Measurements from ENCODE around the gene TMEM132C.

Gene TMEM132C

GRCh38 chr12:128339631-128340030 is 72.7 kb downstream of the TMEM132C start:
- DNase-seq: no peak

GRCh38 chr12:128353301-128353700 is 86.3 kb downstream of the TMEM132C start:
- DNase-seq: no peak

- no peak for DNase-seq
Observed at GRCh38 chr12:128356547-128356946, 89.6 kb downstream of the TMEM132C start.

GRCh38 chr12:128361400-128361995 is 94.5 kb downstream of the TMEM132C start:
- no peak for DNase-seq

GRCh38 chr12:128365032-128365431 is 98.1 kb downstream of the TMEM132C start:
- no peak for DNase-seq

GRCh38 chr12:128365651-128366231 is 98.8 kb downstream of the TMEM132C start:
- DNase-seq: no peak

GRCh38 chr12:128367961-128368360 is 101.0 kb downstream of the TMEM132C start:
- no peak for DNase-seq

- DNase-seq: no peak
Observed at GRCh38 chr12:128381541-128381940, 114.6 kb downstream of the TMEM132C start.

GRCh38 chr12:128381946-128382345 is 115.0 kb downstream of the TMEM132C start:
- no peak for DNase-seq

- no peak for DNase-seq
Observed at GRCh38 chr12:128382946-128383345, 116.0 kb downstream of the TMEM132C start.

GRCh38 chr12:128383357-128383937 is 116.5 kb downstream of the TMEM132C start:
- no peak for DNase-seq

GRCh38 chr12:128385736-128386135 is 118.8 kb downstream of the TMEM132C start:
- DNase-seq: no peak

- DNase-seq: peak; percentile 7
Observed at GRCh38 chr12:128387811-128388422, 120.9 kb downstream of the TMEM132C start.

- DNase-seq: peak; percentile 82
Observed at GRCh38 chr12:128388461-128389000, 121.6 kb downstream of the TMEM132C start.

GRCh38 chr12:128393346-128393745 is 126.4 kb downstream of the TMEM132C start:
- DNase-seq: no peak

GRCh38 chr12:128394137-128394536 is 127.2 kb downstream of the TMEM132C start:
- DNase-seq: no peak

GRCh38 chr12:128399253-128399652 is 132.3 kb downstream of the TMEM132C start:
- DNase-seq: no peak

- DNase-seq: no peak
Observed at GRCh38 chr12:128402486-128403243, 135.7 kb downstream of the TMEM132C start.

- DNase-seq: no peak
Observed at GRCh38 chr12:128408669-128409068, 141.7 kb downstream of the TMEM132C start.

GRCh38 chr12:128415036-128415560 is 148.1 kb downstream of the TMEM132C start:
- no peak for DNase-seq

GRCh38 chr12:128418944-128419343 is 152.0 kb downstream of the TMEM132C start:
- DNase-seq: no peak

- no peak for DNase-seq
Observed at GRCh38 chr12:128420163-128420562, 153.2 kb downstream of the TMEM132C start.

- no peak for DNase-seq
Observed at GRCh38 chr12:128421375-128421774, 154.4 kb downstream of the TMEM132C start.

Measured in NCI-H2029 (cell line).